Measurements from ENCODE around the gene PTRH1.

PTRH1 gene

DNA sequence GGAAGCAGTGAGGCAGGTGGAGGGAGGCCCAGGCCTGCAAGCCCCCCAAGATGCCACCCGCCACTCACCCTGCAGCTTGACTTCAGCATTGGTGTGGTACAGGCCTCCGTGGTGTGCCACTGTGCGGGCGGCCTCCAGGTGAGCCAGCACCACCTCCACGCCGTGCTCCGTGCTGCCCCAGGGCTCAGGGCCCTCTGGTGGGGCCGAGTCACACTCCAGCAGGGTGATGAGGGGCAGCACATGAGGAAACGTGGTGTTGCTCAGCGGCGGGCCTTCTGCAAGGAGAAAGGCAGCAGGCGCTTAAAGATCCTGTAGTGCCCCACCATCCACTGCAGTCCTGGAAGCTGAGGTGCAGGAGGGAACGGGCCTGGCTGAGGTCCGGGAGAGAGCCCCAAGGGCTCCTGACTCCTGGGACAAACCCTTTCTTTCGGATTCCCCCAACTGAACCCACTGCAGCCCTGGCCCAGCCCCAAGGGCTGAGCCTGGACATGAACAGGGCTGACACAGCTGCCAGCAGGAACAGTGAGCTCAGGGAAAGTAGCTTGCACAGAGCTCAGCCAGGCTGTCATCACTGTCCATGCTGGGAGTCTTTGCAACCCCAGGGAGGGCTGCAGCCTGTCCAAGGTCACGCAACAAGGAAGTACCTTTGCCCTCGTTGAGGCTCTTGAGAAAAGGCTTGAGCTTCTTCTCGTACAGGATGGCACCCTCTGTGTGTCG lies 24.3 kb upstream of the PTRH1 start:
- Histone ChIP-seq H3K27me3 (ENCODE audit: control insufficient read depth, insufficient read depth, low read length) (peaks cover 3% of the 10 kb centered on the region; the same call in 1 of the 2 replicates), H3K9ac (ENCODE audit: low read length) (no peak overlapping the region), H3K9me3 (ENCODE audit: control insufficient read depth, insufficient read depth, low read depth, low read length) (no peaks in the 10 kb centered on the region), H3K27ac (ENCODE audit: low read depth, low read length) (no peak overlapping the region), H3K4me1 (ENCODE audit: control insufficient read depth, insufficient read depth, low read length) (peaks cover 3% of the 10 kb centered on the region; the same call in 1 of the 2 replicates), H3K4me3 (ENCODE audit: low read depth, low read length) (no peak overlapping the region), H3K36me3 (ENCODE audit: control insufficient read depth, insufficient read depth, low read length) (no peaks in the 10 kb centered on the region)

DNA sequence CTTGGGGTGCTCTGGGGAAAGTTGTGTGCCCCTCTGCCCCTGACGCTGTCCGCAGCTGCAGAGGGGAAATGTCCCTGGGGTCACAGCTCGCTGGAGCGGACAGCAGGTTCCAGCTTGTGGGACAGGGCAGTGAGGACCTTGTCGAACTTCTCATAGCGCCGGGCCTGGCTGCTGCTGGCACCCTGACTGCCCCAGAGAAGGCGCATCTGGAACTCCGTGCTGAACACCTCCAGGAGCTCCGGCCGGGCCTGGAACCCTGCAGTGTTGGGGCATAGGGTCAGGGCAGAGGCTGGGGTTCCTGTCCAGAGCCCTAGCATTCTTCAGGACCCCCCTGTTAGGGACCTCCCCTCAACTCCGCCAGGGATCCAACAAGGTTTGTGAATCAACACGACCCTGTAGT lies 23.2 kb upstream of the PTRH1 start:
- peaks cover 9% of the 10 kb centered on the region; the same call in 1 of the 2 replicates for H3K4me1 ChIP-seq (ENCODE audit: control insufficient read depth, insufficient read depth, low read length)

DNA sequence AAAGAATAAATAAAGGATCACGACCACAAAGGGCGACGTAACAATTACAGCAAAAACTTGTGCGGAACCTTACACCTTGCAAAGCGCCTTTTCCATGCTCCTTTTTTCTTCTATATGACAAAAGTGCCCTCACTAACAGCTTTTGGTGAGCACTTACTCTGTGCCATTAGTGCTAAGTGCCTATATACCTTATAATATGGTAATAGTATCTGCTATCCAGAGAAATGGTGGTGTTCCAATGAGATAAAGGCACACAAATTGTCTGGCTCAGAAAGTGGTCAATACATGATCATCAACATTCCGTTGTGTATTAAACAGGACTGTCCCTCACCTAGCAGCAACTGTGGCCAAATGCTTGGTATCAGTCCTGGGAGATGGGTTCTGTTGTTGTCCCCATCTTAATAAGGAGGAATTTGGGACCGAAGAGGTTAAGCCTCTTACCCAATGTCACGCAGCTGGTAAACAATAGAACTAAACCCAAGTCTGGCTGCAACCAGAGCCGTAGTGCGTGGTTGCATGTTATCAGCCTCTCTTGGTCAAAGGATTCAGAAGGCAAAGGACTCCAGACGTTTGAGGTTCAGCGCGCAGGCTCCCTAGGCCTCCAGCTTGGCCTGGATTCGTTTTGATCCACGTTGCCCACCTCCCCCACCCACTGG lies 20.2 kb upstream of the PTRH1 start:
- H3K27ac ChIP-seq (ENCODE audit: low read depth, low read length), result peak overlapping the region; percentile 5; the same call in 1 of the 2 replicates
- no peaks in the 10 kb centered on the region for H3K9me3 ChIP-seq (ENCODE audit: control insufficient read depth, insufficient read depth, low read depth, low read length)
- no peaks in the 10 kb centered on the region for H3K27me3 ChIP-seq (ENCODE audit: control insufficient read depth, insufficient read depth, low read length)
- no peak overlapping the region for H3K9ac ChIP-seq (ENCODE audit: low read length)
- peak overlapping the region; percentile 36 for H3K4me3 ChIP-seq (ENCODE audit: low read depth, low read length)
- H3K36me3 ChIP-seq (ENCODE audit: control insufficient read depth, insufficient read depth, low read length), result no peaks in the 10 kb centered on the region
- H3K4me1 ChIP-seq (ENCODE audit: control insufficient read depth, insufficient read depth, low read length), result peaks cover 6% of the 10 kb centered on the region; the same call in 1 of the 2 replicates

More for the DNA sequence above, 23.2 kb upstream of the PTRH1 start:
- Histone ChIP-seq H3K9me3 (ENCODE audit: control insufficient read depth, insufficient read depth, low read depth, low read length) (no peaks in the 10 kb centered on the region), H3K4me3 (ENCODE audit: low read depth, low read length) (no peak overlapping the region), H3K27me3 (ENCODE audit: control insufficient read depth, insufficient read depth, low read length) (peaks cover 3% of the 10 kb centered on the region; the same call in 1 of the 2 replicates), H3K36me3 (ENCODE audit: control insufficient read depth, insufficient read depth, low read length) (no peaks in the 10 kb centered on the region), H3K27ac (ENCODE audit: low read depth, low read length) (no peak overlapping the region), H3K9ac (ENCODE audit: low read length) (no peak overlapping the region)

DNA sequence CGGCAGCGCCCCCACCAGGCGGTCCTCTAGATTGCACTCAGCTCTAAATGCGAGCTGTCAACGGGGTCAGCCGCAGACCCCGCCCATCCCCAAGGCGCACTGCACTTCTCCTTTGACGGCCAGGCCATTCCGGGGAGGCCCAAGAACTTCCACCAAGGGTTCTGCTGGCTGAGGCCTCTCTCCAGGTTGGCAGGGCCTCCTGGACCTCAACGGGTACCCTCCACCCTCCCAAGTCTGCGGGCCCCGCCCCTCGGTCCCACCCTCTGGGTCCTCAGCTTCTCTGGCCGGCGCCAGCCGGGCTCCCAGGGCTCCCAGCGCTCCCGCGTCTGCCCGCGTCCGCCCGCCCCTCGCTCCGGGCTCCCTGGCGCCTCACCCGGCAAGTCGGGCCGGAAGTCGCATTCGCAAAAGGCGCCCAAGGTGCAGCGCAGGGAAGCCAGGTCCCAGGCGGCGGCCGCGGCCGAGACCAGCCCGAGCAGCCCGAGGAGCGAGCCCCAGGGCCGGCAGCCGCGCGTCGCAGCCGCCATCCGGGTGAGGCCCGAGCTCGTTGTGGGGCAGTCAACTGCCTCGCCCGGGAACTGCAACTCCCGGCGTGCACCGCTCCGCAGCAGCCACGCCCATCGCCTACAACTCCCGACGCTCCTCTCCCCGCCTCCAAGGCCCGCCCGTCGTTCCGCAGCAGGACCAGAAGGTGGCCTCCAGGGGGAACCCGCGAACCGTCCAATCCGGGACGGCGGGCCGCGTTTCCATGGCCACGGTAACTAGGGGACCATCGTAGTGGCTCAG lies 19.5 kb upstream of the PTRH1 start, which contains the start of gene TOR2A:
Gene TOR2A, minus strand, starts transcription at position 548 of the 783 bp plus-strand sequence. Its CDS starts 24 bp downstream, at position 524.
- Histone ChIP-seq H3K9me3 (ENCODE audit: control insufficient read depth, insufficient read depth, low read depth, low read length) (no peaks in the 10 kb centered on the region), H3K27me3 (ENCODE audit: control insufficient read depth, insufficient read depth, low read length) (no peaks in the 10 kb centered on the region), H3K4me1 (ENCODE audit: control insufficient read depth, insufficient read depth, low read length) (peaks cover 6% of the 10 kb centered on the region; the same call in 1 of the 2 replicates), H3K9ac (ENCODE audit: low read length) (peak within 1 kb of the TSS; percentile 69), H3K4me3 (ENCODE audit: low read depth, low read length) (peak within 1 kb of the TSS; percentile 73), H3K36me3 (ENCODE audit: control insufficient read depth, insufficient read depth, low read length) (no peaks in the 10 kb centered on the region), H3K27ac (ENCODE audit: low read depth, low read length) (peak within 1 kb of the TSS; percentile 5; the same call in 1 of the 2 replicates)

DNA sequence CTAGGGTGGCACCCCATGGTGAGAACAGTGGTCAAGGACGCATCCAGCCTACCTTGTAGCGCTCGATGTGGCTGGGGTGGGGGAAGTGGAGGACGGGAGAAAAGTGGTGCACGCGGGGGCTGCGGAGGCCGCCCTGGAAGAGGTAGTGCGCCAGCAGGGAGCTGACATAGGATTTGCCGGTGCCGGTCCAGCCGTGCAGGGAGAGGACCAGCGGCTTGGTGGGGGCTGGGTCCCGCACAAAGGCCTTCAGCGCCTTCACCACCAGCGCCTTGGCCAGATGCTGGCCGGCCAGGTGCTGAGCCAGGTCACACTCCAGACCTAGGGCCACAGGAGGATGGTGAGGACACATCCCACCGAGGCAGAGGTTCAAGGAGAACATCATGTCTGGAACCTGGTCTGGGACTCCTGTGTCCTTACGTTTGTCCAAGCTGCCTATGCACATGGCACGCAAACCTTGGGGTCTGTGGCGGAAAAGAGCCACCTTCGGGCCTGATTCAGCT lies 18.8 kb upstream of the PTRH1 start:
- no peaks in the 10 kb centered on the region for H3K36me3 ChIP-seq (ENCODE audit: control insufficient read depth, insufficient read depth, low read length)
- no peak overlapping the region for H3K27ac ChIP-seq (ENCODE audit: low read depth, low read length)
- peaks cover 6% of the 10 kb centered on the region; the same call in 1 of the 2 replicates for H3K4me1 ChIP-seq (ENCODE audit: control insufficient read depth, insufficient read depth, low read length)
- no peaks in the 10 kb centered on the region for H3K9me3 ChIP-seq (ENCODE audit: control insufficient read depth, insufficient read depth, low read depth, low read length)
- H3K4me3 ChIP-seq (ENCODE audit: low read depth, low read length), result peak overlapping the region; percentile 73
- H3K27me3 ChIP-seq (ENCODE audit: control insufficient read depth, insufficient read depth, low read length), result no peaks in the 10 kb centered on the region
- H3K9ac ChIP-seq (ENCODE audit: low read length), result no peak overlapping the region

DNA sequence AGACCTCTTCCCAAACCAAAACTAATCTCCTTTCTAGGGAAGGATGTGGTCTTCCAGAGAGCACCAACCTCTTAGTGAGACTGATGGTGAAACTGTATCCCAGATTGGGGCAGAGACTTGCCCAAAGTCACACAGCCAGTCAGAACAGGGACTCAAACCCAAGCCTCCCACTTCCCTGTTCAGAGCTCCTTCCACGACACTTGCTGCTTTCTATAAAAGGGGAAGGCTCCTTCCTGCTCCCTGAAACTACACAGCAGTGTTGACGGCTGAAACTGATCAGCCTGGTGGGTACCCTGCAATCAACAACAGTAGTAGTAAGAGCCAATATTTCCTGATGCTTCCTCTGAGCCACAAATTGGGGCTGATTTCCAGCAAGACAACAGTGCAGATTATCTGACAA lies 18.2 kb upstream of the PTRH1 start:
- Histone ChIP-seq H3K4me1 (ENCODE audit: control insufficient read depth, insufficient read depth, low read length) (peaks cover 6% of the 10 kb centered on the region; the same call in 1 of the 2 replicates), H3K36me3 (ENCODE audit: control insufficient read depth, insufficient read depth, low read length) (no peaks in the 10 kb centered on the region), H3K4me3 (ENCODE audit: low read depth, low read length) (no peak overlapping the region), H3K9me3 (ENCODE audit: control insufficient read depth, insufficient read depth, low read depth, low read length) (no peaks in the 10 kb centered on the region), H3K27me3 (ENCODE audit: control insufficient read depth, insufficient read depth, low read length) (no peaks in the 10 kb centered on the region), H3K27ac (ENCODE audit: low read depth, low read length) (no peak overlapping the region), H3K9ac (ENCODE audit: low read length) (no peak overlapping the region)

DNA sequence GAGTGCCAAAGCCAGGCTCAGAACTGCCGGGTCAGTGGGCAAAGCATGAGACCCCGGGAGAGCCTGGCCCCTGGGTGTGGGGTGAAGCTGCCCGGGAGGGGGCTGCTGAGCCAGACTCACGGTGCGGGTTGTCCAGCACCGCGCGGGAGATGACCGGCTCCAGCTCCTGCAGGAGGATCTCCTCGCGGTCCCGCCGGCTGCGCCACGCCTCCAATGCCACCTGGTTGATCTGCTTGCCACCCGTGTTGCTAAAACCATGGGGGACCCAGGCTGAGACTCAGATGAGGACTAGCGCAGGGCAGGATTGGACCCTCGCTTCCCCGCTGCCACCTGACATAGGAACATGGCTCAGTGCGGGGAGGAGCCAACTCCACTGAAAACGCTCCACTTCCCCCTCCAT lies 17.0 kb upstream of the PTRH1 start:
- Histone ChIP-seq H3K4me3 (ENCODE audit: low read depth, low read length) (no peak overlapping the region), H3K27me3 (ENCODE audit: control insufficient read depth, insufficient read depth, low read length) (no peaks in the 10 kb centered on the region), H3K9me3 (ENCODE audit: control insufficient read depth, insufficient read depth, low read depth, low read length) (no peaks in the 10 kb centered on the region), H3K36me3 (ENCODE audit: control insufficient read depth, insufficient read depth, low read length) (no peaks in the 10 kb centered on the region), H3K9ac (ENCODE audit: low read length) (no peak overlapping the region), H3K4me1 (ENCODE audit: control insufficient read depth, insufficient read depth, low read length) (peaks cover 6% of the 10 kb centered on the region; the same call in 1 of the 2 replicates), H3K27ac (ENCODE audit: low read depth, low read length) (no peak overlapping the region)

DNA sequence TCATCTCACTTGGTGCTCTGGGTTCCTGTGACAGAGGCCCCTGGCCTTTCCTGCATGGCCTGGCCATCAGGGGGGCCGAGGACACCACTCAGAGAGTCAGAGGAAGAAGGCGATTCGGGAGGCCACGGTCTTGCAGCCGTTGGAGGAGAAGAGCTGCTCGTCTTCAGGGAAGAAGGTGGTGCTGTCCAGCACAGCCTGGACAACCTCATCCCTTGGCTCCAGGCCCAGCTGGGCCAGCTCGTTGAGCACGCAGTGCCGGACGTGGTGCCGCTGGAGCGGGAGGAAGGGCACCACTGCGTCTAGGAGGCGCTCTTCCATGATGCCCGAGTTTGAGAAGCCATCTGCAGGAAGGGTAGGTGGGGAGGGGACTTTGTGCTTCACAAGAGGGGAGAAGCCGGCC lies 16.5 kb upstream of the PTRH1 start:
- no peak overlapping the region for H3K9ac ChIP-seq (ENCODE audit: low read length)
- H3K36me3 ChIP-seq (ENCODE audit: control insufficient read depth, insufficient read depth, low read length), result no peaks in the 10 kb centered on the region
- no peaks in the 10 kb centered on the region for H3K9me3 ChIP-seq (ENCODE audit: control insufficient read depth, insufficient read depth, low read depth, low read length)
- no peak overlapping the region for H3K27ac ChIP-seq (ENCODE audit: low read depth, low read length)
- no peaks in the 10 kb centered on the region for H3K27me3 ChIP-seq (ENCODE audit: control insufficient read depth, insufficient read depth, low read length)
- no peak overlapping the region for H3K4me3 ChIP-seq (ENCODE audit: low read depth, low read length)
- H3K4me1 ChIP-seq (ENCODE audit: control insufficient read depth, insufficient read depth, low read length), result peaks cover 6% of the 10 kb centered on the region; the same call in 1 of the 2 replicates

DNA sequence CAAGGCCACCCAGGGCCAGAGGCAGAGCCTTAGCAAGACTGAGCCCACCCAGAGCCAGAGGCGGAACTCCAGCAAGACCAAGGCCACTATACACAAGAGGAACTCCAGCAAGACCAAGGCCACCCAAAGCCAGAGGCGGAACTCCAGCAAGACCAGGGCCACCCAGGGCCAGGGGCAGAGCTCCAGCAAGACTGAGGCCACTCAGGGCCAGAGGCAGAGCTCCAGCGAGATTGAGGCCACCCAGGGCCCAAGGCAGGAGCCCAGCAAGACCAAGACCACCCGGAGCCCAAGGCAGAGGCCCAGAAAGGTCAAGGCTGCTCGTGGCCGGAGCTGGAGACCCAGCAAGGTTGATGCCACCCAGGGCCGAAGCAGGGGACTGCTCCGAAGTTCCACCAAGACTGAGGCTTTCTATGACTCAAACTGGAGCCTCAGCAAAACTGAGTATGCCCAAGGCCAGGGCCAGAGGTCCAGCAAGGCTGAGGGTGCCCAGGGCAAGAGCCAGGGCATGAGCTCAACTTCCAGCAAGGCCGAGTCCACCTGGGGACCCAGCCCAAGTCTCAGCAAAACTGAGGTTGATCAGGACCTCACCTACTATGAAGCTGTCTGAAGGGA lies 15.4 kb upstream of the PTRH1 start:
- H3K4me1 ChIP-seq (ENCODE audit: control insufficient read depth, insufficient read depth, low read length), result peaks cover 6% of the 10 kb centered on the region; the same call in 1 of the 2 replicates
- no peaks in the 10 kb centered on the region for H3K36me3 ChIP-seq (ENCODE audit: control insufficient read depth, insufficient read depth, low read length)
- no peak overlapping the region for H3K9ac ChIP-seq (ENCODE audit: low read length)
- H3K27ac ChIP-seq (ENCODE audit: low read depth, low read length), result no peak overlapping the region
- no peak overlapping the region for H3K4me3 ChIP-seq (ENCODE audit: low read depth, low read length)
- H3K9me3 ChIP-seq (ENCODE audit: control insufficient read depth, insufficient read depth, low read depth, low read length), result no peaks in the 10 kb centered on the region
- no peaks in the 10 kb centered on the region for H3K27me3 ChIP-seq (ENCODE audit: control insufficient read depth, insufficient read depth, low read length)

DNA sequence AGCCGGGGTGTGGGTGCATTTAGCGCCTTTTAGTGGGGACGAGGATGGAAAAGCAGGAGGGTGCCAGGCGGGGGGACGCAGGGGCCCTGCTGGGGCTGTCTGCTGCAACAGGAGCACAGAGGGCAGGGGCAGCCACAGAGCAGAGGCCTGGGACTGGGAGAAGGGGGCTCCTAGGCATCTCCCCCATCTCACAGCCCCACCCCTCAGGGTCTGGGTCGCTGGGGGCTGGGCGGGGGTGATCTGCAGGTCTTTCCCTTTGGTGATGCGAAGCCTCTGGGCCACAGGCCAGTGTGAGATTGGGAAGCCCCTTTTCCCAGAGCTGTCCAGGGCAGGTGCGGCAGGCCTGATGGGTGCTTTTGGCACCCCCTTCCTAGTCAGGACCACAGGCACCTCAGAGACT lies 14.8 kb upstream of the PTRH1 start:
- Histone ChIP-seq H3K27me3 (ENCODE audit: control insufficient read depth, insufficient read depth, low read length) (no peaks in the 10 kb centered on the region), H3K36me3 (ENCODE audit: control insufficient read depth, insufficient read depth, low read length) (no peaks in the 10 kb centered on the region), H3K4me3 (ENCODE audit: low read depth, low read length) (no peak overlapping the region), H3K9me3 (ENCODE audit: control insufficient read depth, insufficient read depth, low read depth, low read length) (no peaks in the 10 kb centered on the region), H3K4me1 (ENCODE audit: control insufficient read depth, insufficient read depth, low read length) (peaks cover 6% of the 10 kb centered on the region; the same call in 1 of the 2 replicates), H3K27ac (ENCODE audit: low read depth, low read length) (no peak overlapping the region), H3K9ac (ENCODE audit: low read length) (no peak overlapping the region)

All from HUES6 (cell line).